ENCODE data around the gene HNRNPH2. TPM values are rescaled to one million over a fixed set of nuclear protein-coding genes. Genes with fewer than 3 reads are reported as not detected.
A peak's percentile ranks its signal among the peaks of the same experiment; 100 is the strongest.

HNRNPH2 gene, protein sequence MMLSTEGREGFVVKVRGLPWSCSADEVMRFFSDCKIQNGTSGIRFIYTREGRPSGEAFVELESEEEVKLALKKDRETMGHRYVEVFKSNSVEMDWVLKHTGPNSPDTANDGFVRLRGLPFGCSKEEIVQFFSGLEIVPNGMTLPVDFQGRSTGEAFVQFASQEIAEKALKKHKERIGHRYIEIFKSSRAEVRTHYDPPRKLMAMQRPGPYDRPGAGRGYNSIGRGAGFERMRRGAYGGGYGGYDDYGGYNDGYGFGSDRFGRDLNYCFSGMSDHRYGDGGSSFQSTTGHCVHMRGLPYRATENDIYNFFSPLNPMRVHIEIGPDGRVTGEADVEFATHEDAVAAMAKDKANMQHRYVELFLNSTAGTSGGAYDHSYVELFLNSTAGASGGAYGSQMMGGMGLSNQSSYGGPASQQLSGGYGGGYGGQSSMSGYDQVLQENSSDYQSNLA
- polyA plus RNA-seq (2013), result 63.1 and 66.0 TPM in 2 replicates

DNA sequence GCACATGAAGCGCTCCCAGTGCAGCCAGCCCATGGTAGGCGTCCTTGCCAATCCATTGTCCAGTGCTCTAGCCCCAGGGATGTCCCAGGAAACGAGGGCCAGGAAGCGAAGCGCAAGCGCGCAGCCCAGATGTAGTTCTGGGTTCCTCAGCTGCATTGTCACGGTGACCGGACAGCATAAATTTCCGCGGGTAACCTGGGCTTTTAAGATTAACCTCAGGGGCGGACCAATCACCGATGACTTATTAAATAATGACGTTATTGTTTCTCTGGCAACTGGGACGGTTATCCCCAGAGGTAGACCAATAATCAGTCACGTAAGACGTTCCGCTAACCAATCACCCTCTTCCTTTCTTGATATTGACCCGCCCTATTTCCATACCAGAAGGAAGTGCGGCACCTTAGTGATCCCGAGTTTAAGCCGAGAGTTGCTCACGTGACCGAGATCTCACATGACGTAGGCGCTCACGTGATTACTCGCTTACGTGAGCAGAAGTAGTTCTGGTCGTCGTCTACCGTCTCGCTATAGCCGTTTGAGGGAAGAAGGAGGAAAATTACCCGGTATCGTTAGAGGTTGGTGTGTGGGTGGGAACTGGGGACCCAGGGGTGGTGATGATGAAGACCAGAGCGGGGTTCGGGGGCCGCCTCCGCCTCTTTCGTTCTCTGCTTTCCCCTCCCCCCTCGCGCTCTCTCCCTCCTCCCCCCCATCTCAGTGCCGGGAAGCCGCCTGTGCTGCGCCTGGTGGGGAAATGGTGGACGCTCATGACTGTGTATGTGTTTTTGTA, at the start of gene HNRNPH2, which contains the start of gene GLA:
Gene HNRNPH2 (plus strand): TSS at position 475 of the 784 bp plus-strand sequence. CDS start 3,767 bp downstream, outside the sequence.
Gene GLA (minus strand): TSS at position 178 of the 784 bp plus-strand sequence. CDS start 22 bp downstream, at position 156.
- no CpG with 5 or more reads among the region's 47 CpGs for WGBS (ENCODE audit: extremely low coverage, insufficient coverage, insufficient read length)
- Histone ChIP-seq H3K27ac (ENCODE audit: low read depth, low read length) (peak within 1 kb of the TSS; percentile 85), H4K91ac (ENCODE audit: low read depth, low read length) (peak within 1 kb of the TSS; percentile 69), H3K9me3 (ENCODE audit: insufficient read depth, low read depth, low read length) (no peaks in the 10 kb centered on the region), H3K23ac (ENCODE audit: low read length) (no peak within 1 kb of the TSS), H3K79me1 (ENCODE audit: low read length) (peaks cover 2% of the 10 kb centered on the region), H3K27me3 (ENCODE audit: insufficient read depth, low read length) (no peaks in the 10 kb centered on the region), H2BK12ac (ENCODE audit: low read length) (no peak within 1 kb of the TSS), H2AFZ (ENCODE audit: insufficient read depth, low read length, poor library complexity) (peak within 1 kb of the TSS; percentile 35), H2BK120ac (ENCODE audit: insufficient read depth, low read length, poor library complexity) (peak within 1 kb of the TSS; percentile 49), H3K4me1 (ENCODE audit: control insufficient read depth in 1 of 2, insufficient read depth in 2 of 2, low read length in 2 of 2) (no peaks in the 10 kb centered on the region), H3K14ac (ENCODE audit: low read length) (peak within 1 kb of the TSS; percentile 79), H3K18ac (ENCODE audit: low read length) (peak within 1 kb of the TSS; percentile 89), H3K9ac (ENCODE audit: low read length) (peak within 1 kb of the TSS; percentile 90), H2AK5ac (ENCODE audit: low read length) (no peak within 1 kb of the TSS), H3K4me3 (ENCODE audit: low read depth, low read length) (peak within 1 kb of the TSS; percentile 88), H2BK5ac (ENCODE audit: low read depth, low read length, poor library complexity) (peak within 1 kb of the TSS; percentile 90), H3K4ac (ENCODE audit: low read depth, low read length) (peak within 1 kb of the TSS; percentile 46), H3K36me3 (ENCODE audit: control insufficient read depth in 1 of 2, insufficient read depth in 2 of 2, low read length in 2 of 2) (peaks cover 10 to 16% of the 10 kb centered on the region in 2 experiments), H4K8ac (ENCODE audit: low read depth, low read length) (peak within 1 kb of the TSS; percentile 90), H3K4me2 (ENCODE audit: low read length) (peak within 1 kb of the TSS; percentile 93), H3K79me2 (ENCODE audit: control insufficient read depth, insufficient read depth, low read length, poor library complexity) (peaks cover 4% of the 10 kb centered on the region), H4K12ac (ENCODE audit: low read depth, low read length) (peak within 1 kb of the TSS; percentile 77)
- peak; percentile 92 to 97 for DNase-seq

DNA sequence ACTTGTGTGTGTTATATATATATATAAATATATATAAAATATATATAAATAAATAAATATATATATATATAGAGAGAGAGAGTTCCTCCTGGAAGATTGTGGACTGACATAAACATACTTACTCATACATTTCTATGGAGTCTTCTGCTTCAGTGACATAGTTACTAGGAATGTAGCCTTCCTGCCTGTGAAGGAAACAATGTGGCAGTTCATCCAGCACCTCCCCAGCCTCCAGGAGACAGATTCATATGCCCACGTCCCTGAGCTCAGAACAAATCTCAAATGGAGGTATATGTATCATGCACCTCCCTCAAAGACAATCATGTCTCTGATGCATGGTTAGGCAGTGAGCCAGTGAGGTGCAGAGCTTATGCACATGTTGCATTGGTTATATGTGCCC, 48.1 kb upstream of the HNRNPH2 start:
- Histone ChIP-seq H3K14ac (ENCODE audit: low read length) (no peak overlapping the region), H3K23ac (ENCODE audit: low read length) (no peak overlapping the region), H2BK5ac (ENCODE audit: low read depth, low read length, poor library complexity) (no peak overlapping the region), H3K79me1 (ENCODE audit: low read length) (no peaks in the 10 kb centered on the region), H3K79me2 (ENCODE audit: control insufficient read depth, insufficient read depth, low read length, poor library complexity) (no peaks in the 10 kb centered on the region), H3K36me3 (ENCODE audit: control insufficient read depth in 1 of 2, insufficient read depth in 2 of 2, low read length in 2 of 2) (no peaks in the 10 kb centered on the region), H3K4me1 (ENCODE audit: control insufficient read depth in 1 of 2, insufficient read depth in 2 of 2, low read length in 2 of 2) (peaks cover 5 to 6% of the 10 kb centered on the region in 2 experiments), H3K4me3 (ENCODE audit: low read depth, low read length) (no peak overlapping the region), H4K12ac (ENCODE audit: low read depth, low read length) (no peak overlapping the region), H3K27ac (ENCODE audit: low read depth, low read length) (no peak overlapping the region), H3K27me3 (ENCODE audit: insufficient read depth, low read length) (no peaks in the 10 kb centered on the region), H3K18ac (ENCODE audit: low read length) (no peak overlapping the region), H4K91ac (ENCODE audit: low read depth, low read length) (no peak overlapping the region), H2BK120ac (ENCODE audit: insufficient read depth, low read length, poor library complexity) (no peak overlapping the region), H4K8ac (ENCODE audit: low read depth, low read length) (no peak overlapping the region), H3K4me2 (ENCODE audit: low read length) (no peak overlapping the region), H2AFZ (ENCODE audit: insufficient read depth, low read length, poor library complexity) (no peak overlapping the region), H3K9me3 (ENCODE audit: insufficient read depth, low read depth, low read length) (no peaks in the 10 kb centered on the region), H3K4ac (ENCODE audit: low read depth, low read length) (no peak overlapping the region), H3K9ac (ENCODE audit: low read length) (no peak overlapping the region), H2AK5ac (ENCODE audit: low read length) (no peak overlapping the region), H2BK12ac (ENCODE audit: low read length) (no peak overlapping the region)
- peak in 1 of 2 donors; percentile 42 for DNase-seq
- WGBS (ENCODE audit: extremely low coverage, insufficient coverage, insufficient read length), result no CpG with 5 or more reads among the region's 1 CpG

DNA sequence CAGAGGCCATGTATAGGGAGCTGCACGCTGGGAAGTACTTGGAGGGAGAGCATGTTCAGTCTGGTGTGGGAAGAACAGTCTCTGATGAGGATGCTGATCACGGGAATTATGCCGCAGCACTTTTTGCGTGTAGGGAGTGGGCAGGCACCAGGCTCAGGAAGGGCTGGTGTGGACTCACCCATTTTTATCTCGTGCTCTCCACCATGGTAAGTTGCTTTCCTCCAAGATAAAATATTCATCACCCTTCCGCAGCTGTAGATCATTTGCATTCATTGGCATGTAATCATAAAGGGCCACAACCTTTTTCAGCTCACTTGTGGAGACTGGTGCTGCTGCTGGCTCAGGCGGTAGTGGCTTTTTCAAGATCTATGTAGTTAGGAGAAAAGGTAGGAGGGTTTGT, 47.6 kb upstream of the HNRNPH2 start:
- no peak for DNase-seq
- no peaks in the 10 kb centered on the region for H3K79me1 ChIP-seq (ENCODE audit: low read length)
- H3K4me3 ChIP-seq (ENCODE audit: low read depth, low read length), result no peak overlapping the region
- no peak overlapping the region for H3K4me2 ChIP-seq (ENCODE audit: low read length)
- H2BK12ac ChIP-seq (ENCODE audit: low read length), result no peak overlapping the region
- no peak overlapping the region for H3K14ac ChIP-seq (ENCODE audit: low read length)
- H3K27ac ChIP-seq (ENCODE audit: low read depth, low read length), result no peak overlapping the region
- H4K91ac ChIP-seq (ENCODE audit: low read depth, low read length), result no peak overlapping the region
- no CpG with 5 or more reads among the region's 7 CpGs for WGBS (ENCODE audit: extremely low coverage, insufficient coverage, insufficient read length)
- no peak overlapping the region for H2BK5ac ChIP-seq (ENCODE audit: low read depth, low read length, poor library complexity)
- H3K9ac ChIP-seq (ENCODE audit: low read length), result no peak overlapping the region
- H3K23ac ChIP-seq (ENCODE audit: low read length), result no peak overlapping the region
- H4K12ac ChIP-seq (ENCODE audit: low read depth, low read length), result no peak overlapping the region
- no peak overlapping the region for H2AFZ ChIP-seq (ENCODE audit: insufficient read depth, low read length, poor library complexity)
- H3K27me3 ChIP-seq (ENCODE audit: insufficient read depth, low read length), result no peaks in the 10 kb centered on the region
- no peak overlapping the region for H2BK120ac ChIP-seq (ENCODE audit: insufficient read depth, low read length, poor library complexity)
- H3K36me3 ChIP-seq (ENCODE audit: control insufficient read depth in 1 of 2, insufficient read depth in 2 of 2, low read length in 2 of 2), result no peaks in the 10 kb centered on the region
- H3K79me2 ChIP-seq (ENCODE audit: control insufficient read depth, insufficient read depth, low read length, poor library complexity), result no peaks in the 10 kb centered on the region
- H3K4ac ChIP-seq (ENCODE audit: low read depth, low read length), result no peak overlapping the region
- no peak overlapping the region for H4K8ac ChIP-seq (ENCODE audit: low read depth, low read length)
- H2AK5ac ChIP-seq (ENCODE audit: low read length), result no peak overlapping the region
- peaks cover 5 to 6% of the 10 kb centered on the region in 2 experiments for H3K4me1 ChIP-seq (ENCODE audit: control insufficient read depth in 1 of 2, insufficient read depth in 2 of 2, low read length in 2 of 2)
- H3K9me3 ChIP-seq (ENCODE audit: insufficient read depth, low read depth, low read length), result no peaks in the 10 kb centered on the region
- no peak overlapping the region for H3K18ac ChIP-seq (ENCODE audit: low read length)

DNA sequence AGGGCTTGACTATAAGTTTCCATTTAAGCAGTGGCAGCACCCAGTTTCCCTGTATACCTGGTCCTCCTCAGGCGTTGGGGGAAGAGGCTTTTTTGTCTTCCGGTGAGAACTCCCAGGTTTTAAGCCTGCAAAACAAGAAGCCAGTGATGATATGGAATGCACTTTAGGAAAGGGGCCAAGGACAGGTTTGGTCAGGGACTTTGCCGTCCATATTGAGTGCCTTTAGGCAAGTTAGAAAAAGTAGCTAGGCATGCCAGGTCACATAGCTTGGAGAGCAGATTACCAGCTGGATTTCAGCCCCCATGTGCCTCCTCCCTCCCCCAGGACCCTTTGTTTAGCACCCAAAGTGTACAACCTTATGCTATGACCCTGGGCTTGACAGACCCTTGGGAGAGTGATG, 45.9 kb upstream of the HNRNPH2 start:
- Histone ChIP-seq H3K4ac (ENCODE audit: low read depth, low read length) (no peak overlapping the region), H3K23ac (ENCODE audit: low read length) (no peak overlapping the region), H2BK12ac (ENCODE audit: low read length) (no peak overlapping the region), H3K14ac (ENCODE audit: low read length) (no peak overlapping the region), H4K12ac (ENCODE audit: low read depth, low read length) (no peak overlapping the region), H3K4me3 (ENCODE audit: low read depth, low read length) (no peak overlapping the region), H3K79me1 (ENCODE audit: low read length) (no peaks in the 10 kb centered on the region), H2BK120ac (ENCODE audit: insufficient read depth, low read length, poor library complexity) (no peak overlapping the region), H4K8ac (ENCODE audit: low read depth, low read length) (no peak overlapping the region), H2AFZ (ENCODE audit: insufficient read depth, low read length, poor library complexity) (no peak overlapping the region), H3K9me3 (ENCODE audit: insufficient read depth, low read depth, low read length) (no peaks in the 10 kb centered on the region), H3K79me2 (ENCODE audit: control insufficient read depth, insufficient read depth, low read length, poor library complexity) (no peaks in the 10 kb centered on the region), H4K91ac (ENCODE audit: low read depth, low read length) (no peak overlapping the region), H3K4me1 (ENCODE audit: control insufficient read depth in 1 of 2, insufficient read depth in 2 of 2, low read length in 2 of 2) (peaks cover 0 to 2% of the 10 kb centered on the region in 2 experiments), H3K27ac (ENCODE audit: low read depth, low read length) (no peak overlapping the region), H3K9ac (ENCODE audit: low read length) (no peak overlapping the region), H3K4me2 (ENCODE audit: low read length) (no peak overlapping the region), H3K18ac (ENCODE audit: low read length) (no peak overlapping the region), H2BK5ac (ENCODE audit: low read depth, low read length, poor library complexity) (no peak overlapping the region), H2AK5ac (ENCODE audit: low read length) (no peak overlapping the region), H3K36me3 (ENCODE audit: control insufficient read depth in 1 of 2, insufficient read depth in 2 of 2, low read length in 2 of 2) (no peaks in the 10 kb centered on the region), H3K27me3 (ENCODE audit: insufficient read depth, low read length) (no peaks in the 10 kb centered on the region)
- no CpG with 5 or more reads among the region's 3 CpGs for WGBS (ENCODE audit: extremely low coverage, insufficient coverage, insufficient read length)
- peak; percentile 23 to 66 for DNase-seq
